ENCODE data around the gene RNF32.
A peak's percentile ranks its signal among the peaks of the same experiment; 100 is the strongest.

RNF32 gene

DNA sequence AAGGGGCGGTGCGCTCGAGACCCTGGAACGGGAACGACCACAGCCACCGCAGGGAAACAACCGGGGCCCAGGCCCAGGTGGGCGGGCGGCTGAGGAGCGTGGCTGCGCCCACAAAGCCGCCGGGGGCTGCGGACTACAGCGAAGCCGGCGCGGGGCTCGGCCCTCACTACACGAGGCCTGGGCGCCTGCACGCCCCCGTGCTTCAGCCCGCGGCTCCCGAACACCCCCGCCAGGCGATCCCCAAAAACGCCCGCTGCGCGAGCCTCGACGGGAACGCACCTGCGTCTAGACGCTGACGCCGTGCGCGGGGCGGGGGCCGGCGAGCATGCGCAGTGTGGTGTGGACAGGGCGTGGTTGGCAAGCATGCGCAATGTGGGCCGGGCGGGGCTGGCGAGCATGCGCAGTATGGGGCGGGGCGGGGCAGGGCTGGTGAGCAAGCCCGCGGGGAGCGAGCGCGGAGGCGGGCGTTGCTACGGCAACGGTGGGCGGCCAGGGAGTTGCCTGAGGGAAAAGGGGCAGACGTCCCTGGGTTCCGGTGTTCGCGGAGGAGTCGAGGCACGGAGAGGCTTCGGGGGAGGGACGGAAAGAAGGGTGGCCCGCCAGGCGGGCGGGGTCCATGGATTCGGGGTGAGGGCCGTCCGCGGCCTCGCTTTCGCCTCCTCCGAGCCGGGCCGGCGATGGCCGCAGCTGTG is at the start of gene RNF32:
Gene RNF32, plus strand, starts transcription at position 518 of the 692 bp plus-strand sequence. CDS start 3,104 bp downstream, outside the sequence.
- Histone ChIP-seq H3K4me3 (replicated peaks; ENCODE audit: low read depth, low read length) (peak within 1 kb of the TSS; percentile 96), H3K27me3 (replicated peaks; ENCODE audit: control insufficient read depth, insufficient read depth, low read length) (no peaks in the 10 kb centered on the region), H3K36me3 (ENCODE audit: control insufficient read depth, insufficient read depth, low read length) (no peaks in the 10 kb centered on the region; the same call in 1 of the 2 replicates)
- peak; percentile 98 for DNase-seq (ENCODE audit: extremely low read depth, insufficient read length)
- no peak for TF ChIP-seq CTCF (IDR thresholded peaks at IDR 0.05; ENCODE audit: insufficient read depth, low read length, poor library complexity, severe bottlenecking)

- no peaks in the 10 kb centered on the region for H3K27me3 ChIP-seq (replicated peaks; ENCODE audit: control insufficient read depth, insufficient read depth, low read length)
- TF ChIP-seq CTCF (IDR thresholded peaks at IDR 0.05; ENCODE audit: insufficient read depth, low read length, poor library complexity, severe bottlenecking), result no peak
- no peaks in the 10 kb centered on the region for H3K36me3 ChIP-seq (ENCODE audit: control insufficient read depth, insufficient read depth, low read length)
- no peak overlapping the region for H3K4me3 ChIP-seq (replicated peaks; ENCODE audit: low read depth, low read length)
- DNase-seq (ENCODE audit: extremely low read depth, insufficient read length), result no peak
These were observed 48.3 kb upstream of the RNF32 start for GRCh38 chr7:156592155-156592884.

DNA sequence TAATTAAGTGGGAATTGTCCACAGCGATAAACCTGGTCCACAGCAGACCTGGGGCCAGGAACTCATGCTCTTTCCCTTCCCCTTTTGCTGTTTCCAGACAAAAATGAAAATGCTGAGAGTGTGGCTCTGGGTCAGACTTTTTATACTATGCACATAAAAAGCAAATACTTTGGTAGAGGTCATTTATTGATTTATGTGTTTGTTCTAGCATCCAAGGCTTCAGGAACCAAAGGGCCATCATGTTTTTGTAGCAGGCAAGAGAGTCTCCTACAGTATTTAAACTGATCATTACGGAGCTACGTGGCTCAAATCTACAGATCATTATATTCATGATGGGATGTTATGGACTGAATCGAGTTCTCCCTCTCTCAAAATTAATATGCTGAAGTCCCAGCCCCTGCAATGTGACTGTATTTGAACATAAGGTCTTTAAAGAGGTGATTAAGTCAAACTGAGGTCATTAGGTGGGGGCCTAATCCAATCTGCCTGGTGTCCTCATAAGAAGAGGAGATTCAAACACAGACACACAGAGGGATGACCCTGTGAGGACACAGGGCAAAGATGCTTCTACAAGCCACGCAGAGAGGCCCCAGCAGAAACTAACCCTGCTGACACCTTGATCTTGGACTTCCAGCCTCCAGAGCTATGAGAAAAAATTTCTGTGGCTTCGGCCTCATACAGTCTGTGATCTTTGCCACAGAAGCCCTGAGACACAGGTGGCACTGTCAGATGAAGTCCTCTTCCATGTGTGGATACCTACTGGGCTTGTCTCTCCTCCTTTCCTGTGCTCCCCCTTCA is 46.1 kb upstream of the RNF32 start:
- no peak overlapping the region for H3K4me3 ChIP-seq (replicated peaks; ENCODE audit: low read depth, low read length)
- DNase-seq (ENCODE audit: extremely low read depth, insufficient read length), result no peak
- no peaks in the 10 kb centered on the region for H3K36me3 ChIP-seq (ENCODE audit: control insufficient read depth, insufficient read depth, low read length)
- no peak for TF ChIP-seq CTCF (IDR thresholded peaks at IDR 0.05; ENCODE audit: insufficient read depth, low read length, poor library complexity, severe bottlenecking)
- H3K27me3 ChIP-seq (replicated peaks; ENCODE audit: control insufficient read depth, insufficient read depth, low read length), result no peaks in the 10 kb centered on the region

GRCh38 chr7:156600496-156600895 is 40.1 kb upstream of the RNF32 start:
- Histone ChIP-seq H3K4me3 (replicated peaks; ENCODE audit: low read depth, low read length) (no peak overlapping the region), H3K36me3 (ENCODE audit: control insufficient read depth, insufficient read depth, low read length) (no peaks in the 10 kb centered on the region), H3K27me3 (replicated peaks; ENCODE audit: control insufficient read depth, insufficient read depth, low read length) (no peaks in the 10 kb centered on the region)
- DNase-seq (ENCODE audit: extremely low read depth, insufficient read length), result no peak
- TF ChIP-seq CTCF (IDR thresholded peaks at IDR 0.05; ENCODE audit: insufficient read depth, low read length, poor library complexity, severe bottlenecking), result no peak

GRCh38 chr7:156602283-156602682 is 38.3 kb upstream of the RNF32 start:
- H3K4me3 ChIP-seq (replicated peaks; ENCODE audit: low read depth, low read length), result no peak overlapping the region
- TF ChIP-seq CTCF (IDR thresholded peaks at IDR 0.05; ENCODE audit: insufficient read depth, low read length, poor library complexity, severe bottlenecking), result no peak
- DNase-seq (ENCODE audit: extremely low read depth, insufficient read length), result no peak
- H3K27me3 ChIP-seq (replicated peaks; ENCODE audit: control insufficient read depth, insufficient read depth, low read length), result no peaks in the 10 kb centered on the region
- H3K36me3 ChIP-seq (ENCODE audit: control insufficient read depth, insufficient read depth, low read length), result no peaks in the 10 kb centered on the region
